CD14-positive monocyte (primary cell): ENCODE measurements around the gene SLC35F1. TPM values are rescaled to one million over a fixed set of nuclear protein-coding genes. Genes with fewer than 3 reads are reported as not detected.

Experiments
- DNase-seq, 3 donors: peaks; one replicate each; pipeline ENCODE4 v3.0.0-alpha.2; 2011 to 2022
- H2AFZ ChIP-seq: 2 replicates; pipeline ENCODE4 v1.6.0; 2012; ENCODE audit warnings: mild to moderate bottlenecking, low read depth, low read length, inconsistent platforms; ENCODE audit not compliant: insufficient read depth, poor library complexity, severe bottlenecking
- H3K27ac ChIP-seq, 2 donors: 1 replicate in 1 of 2; 2 replicates in 1 of 2; pipeline ENCODE4 v1.5.1; 2012 to 2013; ENCODE audit warnings: low read length in 2 of 2, control low read depth in 1 of 2, inconsistent platforms in 1 of 2, low read depth in 1 of 2, mild to moderate bottlenecking in 1 of 2
- H3K27me3 ChIP-seq, 2 donors: one replicate each; pipeline versions ENCODE4 v1.6.0 to v1.6.1; 2011 to 2013; ENCODE audit warnings: low read length in 2 of 2; ENCODE audit not compliant: control insufficient read depth in 2 of 2, insufficient read depth in 2 of 2
- H3K36me3 ChIP-seq, 2 donors: replicated peaks in 1 of 2; 1 replicate in 1 of 2; 2 replicates in 1 of 2; pipeline versions ENCODE4 v1.5.1 to v1.6.1; 2012 to 2013; ENCODE audit warnings: low read length in 2 of 2, control low read depth in 1 of 2, inconsistent platforms in 1 of 2, mild to moderate bottlenecking in 1 of 2; ENCODE audit not compliant: insufficient read depth in 2 of 2, control insufficient read depth in 1 of 2
- H3K4me1 ChIP-seq, 2 donors: 1 replicate in 1 of 2; 2 replicates in 1 of 2; pipeline versions ENCODE4 v1.5.1 to v1.6.1; 2012 to 2013; ENCODE audit warnings: low read length in 2 of 2, control low read depth in 1 of 2, inconsistent platforms in 1 of 2, mild to moderate bottlenecking in 1 of 2, moderate library complexity in 1 of 2; ENCODE audit not compliant: insufficient read depth in 2 of 2, control insufficient read depth in 1 of 2
- H3K4me2 ChIP-seq: replicated peaks from 2 replicates; pipeline ENCODE3; 2012; ENCODE audit warnings: low read length, moderate library complexity, mild to moderate bottlenecking; ENCODE audit not compliant: poor library complexity, severe bottlenecking; ENCODE audit errors: extremely low read depth
- H3K4me3 ChIP-seq, 3 experiments: fragments of 200-600 bp in 1 of 3; sonication (generic) in 1 of 3; replicated peaks in 1 of 3; 1 replicate in 2 of 3; 2 replicates in 1 of 3; pipeline ENCODE4 v1.5.1; 2011 to 2013; ENCODE audit warnings: low read length in 3 of 3, mild to moderate bottlenecking in 3 of 3, control low read depth in 2 of 3, low read depth in 2 of 3, inconsistent platforms in 1 of 3, moderate library complexity in 1 of 3
- H3K79me2 ChIP-seq: 2 replicates; pipeline ENCODE4 v1.6.0; 2012; ENCODE audit warnings: mild to moderate bottlenecking, control low read depth, inconsistent platforms, low read length, moderate library complexity; ENCODE audit not compliant: insufficient read depth
- H3K9ac ChIP-seq: 2 replicates; pipeline ENCODE4 v1.6.0; 2017; ENCODE audit warnings: low read length, mild to moderate bottlenecking; ENCODE audit not compliant: insufficient read depth, poor library complexity, severe bottlenecking
- H3K9me3 ChIP-seq, 2 donors: replicated peaks in 1 of 2; 1 replicate in 1 of 2; 2 replicates in 1 of 2; pipeline versions ENCODE4 v1.5.1 to v1.6.1; 2012 to 2013; ENCODE audit warnings: low read length in 2 of 2, control low read depth in 1 of 2; ENCODE audit not compliant: control insufficient read depth in 1 of 2, insufficient read depth in 1 of 2
- H4K20me1 ChIP-seq: 2 replicates; pipeline ENCODE4 v1.6.0; 2012; ENCODE audit warnings: mild to moderate bottlenecking, low read length, control low read depth, moderate library complexity; ENCODE audit not compliant: insufficient read depth
- H3K27ac Mint-ChIP-seq, 7 donors: one replicate each; pipeline ENCODE4 v1.8.0; 2020; ENCODE audit warnings: mild to moderate bottlenecking in 7 of 7, mixed read lengths in 7 of 7, moderate library complexity in 6 of 7, inconsistent platforms in 2 of 7
- H3K27me3 Mint-ChIP-seq, 3 donors: one replicate each; pipeline ENCODE4 v1.8.0; 2021 to 2022; ENCODE audit warnings: low read depth in 3 of 3, mild to moderate bottlenecking in 3 of 3, mixed read lengths in 3 of 3, moderate library complexity in 3 of 3, inconsistent platforms in 1 of 3
- H3K36me3 Mint-ChIP-seq, 2 donors: one replicate each; pipeline ENCODE4 v1.8.0; 2020; ENCODE audit warnings: mixed read lengths in 2 of 2, inconsistent platforms in 1 of 2, mild to moderate bottlenecking in 1 of 2
- H3K4me1 Mint-ChIP-seq: one replicate; pipeline ENCODE4 v1.8.0; 2020; ENCODE audit warnings: mild to moderate bottlenecking, mixed read lengths
- H3K4me3 Mint-ChIP-seq, 2 donors: one replicate each; pipeline ENCODE4 v1.8.0; 2020; ENCODE audit warnings: mild to moderate bottlenecking in 2 of 2, mixed read lengths in 2 of 2, moderate library complexity in 1 of 2
- H3K9me3 Mint-ChIP-seq, 7 donors: one replicate each; pipeline ENCODE4 v1.8.0; 2020 to 2022; ENCODE audit warnings: mixed read lengths in 7 of 7, mild to moderate bottlenecking in 6 of 7, moderate library complexity in 6 of 7, inconsistent platforms in 2 of 7
- CTCF ChIP-seq: fragments of 200-600 bp; IDR thresholded peaks from one replicate; pipeline ENCODE4 v1.8.0; 2022; ENCODE audit warnings: antibody characterized with exemption, mild to moderate bottlenecking
- WGBS: methylation state at CpG from one replicate; pipeline ENCODE4 v1.1.5; 2013; ENCODE audit warnings: missing lambda C conversion rate; ENCODE audit not compliant: insufficient coverage; 5-methylcytosine and 5-hydroxymethylcytosine counted together
- intact Hi-C, 2 donors: fragments of 100-400 bp; cut with micrococcal nuclease; formaldehyde crosslinking; loops; one replicate each; pipeline versions ENCODE4 v1.15.0 to v1.15.1; 2023
- polyA plus RNA-seq, 3 donors: library from polyadenylated mRNA; depleted of rRNA in 1 of 3; unstranded in 2 of 3; stranded (reverse) in 1 of 3; fragments of 300-500 nt in 2 of 3; fragments of >200 nt in 1 of 3; fragmentation: Illumina TruSeq in 2 of 3; gene quantifications; 1 replicate in 2 of 3; 2 replicates in 1 of 3; pipeline ENCODE4 v1.2.3, GENCODE V29; 2012 to 2021

The SLC35F1 gene
- polyA plus RNA-seq, 3 donors, result not detected

- Histone ChIP-seq H2AFZ (no peak overlapping the region), H3K79me2 (no peaks in the 10 kb centered on the region), H3K4me1 (no peaks in the 10 kb centered on the region), H3K4me3 (no peak overlapping the region), H3K9me3 (no peaks in the 10 kb centered on the region), H4K20me1 (no peaks in the 10 kb centered on the region), H3K36me3 (no peaks in the 10 kb centered on the region), H3K4me2 (no peak overlapping the region), H3K27me3 (no peaks in the 10 kb centered on the region), H3K27ac (no peak overlapping the region), H3K9ac (no peak overlapping the region)
- no peaks in the 10 kb centered on the region for H3K4me1 Mint-ChIP-seq
- TF ChIP-seq CTCF, result no peak
- H3K4me3 Mint-ChIP-seq, result no peak overlapping the region
- H3K36me3 Mint-ChIP-seq, result no peaks in the 10 kb centered on the region
- peaks cover 0 to 5% (median 0%) of the 10 kb centered on the region in 3 donors for H3K27me3 Mint-ChIP-seq
- H3K27ac Mint-ChIP-seq, result no peak overlapping the region
- no peaks in the 10 kb centered on the region for H3K9me3 Mint-ChIP-seq
- intact Hi-C loops, result no loop called here
- no peak for DNase-seq
These were observed 16.9 kb upstream of the SLC35F1 start for GRCh38 chr6:117890172-117890571.

- Mint-ChIP-seq H3K27ac (no peak overlapping the region), H3K4me3 (peak overlapping the region; percentile 37 to 79), H3K4me1 (peaks cover 4% of the 10 kb centered on the region), H3K27me3 (peaks cover 50 to 69% (median 53%) of the 10 kb centered on the region in 3 donors), H3K9me3 (peaks cover 0 to 15% (median 8%) of the 10 kb centered on the region in 7 donors), H3K36me3 (no peaks in the 10 kb centered on the region)
- no peak for DNase-seq
- Histone ChIP-seq H3K4me2 (peak overlapping the region; percentile 54), H3K9me3 (peaks cover 4 to 21% of the 10 kb centered on the region in 2 donors), H3K4me1 (peaks cover 0 to 10% of the 10 kb centered on the region in 2 donors), H3K27me3 (peaks cover 54 to 61% of the 10 kb centered on the region in 2 donors), H3K4me3 (no peak overlapping the region), H2AFZ (no peak overlapping the region), H4K20me1 (no peaks in the 10 kb centered on the region), H3K27ac (no peak overlapping the region), H3K9ac (no peak overlapping the region), H3K36me3 (no peaks in the 10 kb centered on the region), H3K79me2 (no peaks in the 10 kb centered on the region)
- TF ChIP-seq CTCF, result no peak
- intact Hi-C loops, result no loop called here
- 0% methylated on average over 9 of the region's 14 CpGs for WGBS
These were observed 532 bp upstream of the SLC35F1 start for GRCh38 chr6:117906507-117906957.
